ENCODE measurements around the gene ZBTB40.

Gene ZBTB40

GRCh38 chr1:22465015-22465565 lies 13.4 kb downstream of the ZBTB40 start:
- H3K4me1 ChIP-seq: no peaks in the 10 kb centered on the region
- H3K9me3 ChIP-seq: no peaks in the 10 kb centered on the region; the same call in 1 of the 2 replicates
- H3K4me3 ChIP-seq: no peak overlapping the region
- DNase-seq (ENCODE audit: low spot score in 2 of 2): no peak
- H3K27me3 ChIP-seq (ENCODE audit: low read depth): no peaks in the 10 kb centered on the region
- in situ Hi-C loops (cut with MboI; ENCODE audit: low sequenced_read_pairs): no loop called here
- H3K36me3 ChIP-seq (replicated peaks): no peaks in the 10 kb centered on the region

GRCh38 chr1:22465671-22466070 lies 14.0 kb downstream of the ZBTB40 start:
- Histone ChIP-seq H3K4me3 (no peak overlapping the region), H3K9me3 (no peaks in the 10 kb centered on the region; the same call in 1 of the 2 replicates), H3K27me3 (ENCODE audit: low read depth) (no peaks in the 10 kb centered on the region), H3K4me1 (no peaks in the 10 kb centered on the region), H3K36me3 (replicated peaks) (no peaks in the 10 kb centered on the region)
- DNase-seq (ENCODE audit: low spot score in 2 of 2): no peak
- in situ Hi-C loops (cut with MboI; ENCODE audit: low sequenced_read_pairs): no loop called here

- Histone ChIP-seq H3K4me3 (no peak overlapping the region), H3K4me1 (no peaks in the 10 kb centered on the region), H3K9me3 (no peaks in the 10 kb centered on the region), H3K27me3 (ENCODE audit: low read depth) (no peaks in the 10 kb centered on the region), H3K36me3 (replicated peaks) (no peaks in the 10 kb centered on the region)
- in situ Hi-C loops (cut with MboI; ENCODE audit: low sequenced_read_pairs): no loop called here
- DNase-seq (ENCODE audit: low spot score in 2 of 2): no peak
Measured at GRCh38 chr1:22470227-22470626, 18.6 kb downstream of the ZBTB40 start.

DNA sequence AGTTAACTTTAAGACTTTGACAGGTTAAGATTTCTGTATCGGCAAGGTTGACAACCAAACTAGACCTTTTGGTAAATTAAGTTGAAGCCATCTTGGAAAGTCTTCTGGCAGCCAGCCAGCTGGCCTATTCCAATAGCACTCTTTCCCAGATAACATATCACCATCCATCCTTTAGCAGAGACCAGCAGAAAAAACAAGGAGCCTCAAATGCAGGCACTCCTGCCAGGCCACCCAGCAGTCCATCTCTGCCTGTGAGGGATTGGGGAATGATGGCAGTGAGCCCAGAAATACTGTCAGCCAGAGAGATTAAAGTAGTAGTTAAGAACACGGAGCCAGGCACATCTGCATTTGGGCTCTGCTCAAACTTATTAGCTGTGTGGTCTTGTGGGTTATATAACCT lies 19.4 kb downstream of the ZBTB40 start:
- Histone ChIP-seq H3K36me3 (replicated peaks) (no peaks in the 10 kb centered on the region), H3K27me3 (ENCODE audit: low read depth) (no peaks in the 10 kb centered on the region), H3K9me3 (no peaks in the 10 kb centered on the region), H3K4me3 (no peak overlapping the region), H3K4me1 (no peaks in the 10 kb centered on the region)
- in situ Hi-C loops (cut with MboI; ENCODE audit: low sequenced_read_pairs): no loop called here
- no peak for DNase-seq (ENCODE audit: low spot score in 2 of 2)

DNA sequence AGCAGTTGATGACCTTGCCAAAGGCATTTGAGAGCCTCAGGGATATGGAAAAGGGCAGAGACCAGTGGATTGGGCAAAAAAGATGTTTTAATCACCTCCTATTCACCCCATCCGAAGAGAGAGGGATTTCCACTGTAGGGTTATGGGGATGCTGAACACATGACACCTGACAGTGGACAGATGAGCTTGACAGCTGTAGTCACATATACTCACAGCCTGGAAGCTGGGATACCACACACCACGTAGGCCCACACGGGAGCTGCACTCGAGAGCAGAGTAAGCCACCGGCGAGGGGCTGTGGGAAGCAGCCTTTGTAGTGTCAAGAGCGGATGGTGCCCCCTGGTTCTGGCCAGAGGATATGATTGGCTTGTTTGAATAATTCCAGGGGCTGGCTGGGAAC lies 20.0 kb downstream of the ZBTB40 start:
- Histone ChIP-seq H3K4me3 (no peak overlapping the region), H3K9me3 (no peaks in the 10 kb centered on the region), H3K4me1 (no peaks in the 10 kb centered on the region), H3K27me3 (ENCODE audit: low read depth) (no peaks in the 10 kb centered on the region), H3K36me3 (replicated peaks) (no peaks in the 10 kb centered on the region)
- in situ Hi-C loops (cut with MboI; ENCODE audit: low sequenced_read_pairs): no loop called here
- no peak for DNase-seq (ENCODE audit: low spot score in 2 of 2)

DNA sequence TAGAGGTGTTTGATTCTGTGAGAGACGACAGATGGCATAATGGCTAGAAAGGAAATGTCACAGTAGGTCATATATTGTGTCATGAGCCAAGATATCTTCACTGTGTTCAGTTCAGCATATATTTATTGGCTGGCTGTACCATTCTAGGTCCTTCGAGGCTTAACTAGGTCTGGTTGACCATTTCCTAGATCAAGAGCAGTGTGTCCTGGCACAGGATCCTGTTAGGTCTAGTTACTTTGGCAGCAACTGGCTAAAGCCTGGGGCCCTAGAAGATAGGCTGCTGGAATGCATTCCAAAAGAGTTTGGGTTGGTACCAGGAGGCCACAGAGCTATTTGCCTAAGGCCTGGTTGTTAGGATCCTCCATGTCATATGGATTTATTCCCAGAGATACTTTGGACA lies 20.9 kb downstream of the ZBTB40 start:
- Histone ChIP-seq H3K9me3 (no peaks in the 10 kb centered on the region), H3K36me3 (replicated peaks) (no peaks in the 10 kb centered on the region), H3K4me3 (no peak overlapping the region), H3K4me1 (no peaks in the 10 kb centered on the region), H3K27me3 (ENCODE audit: low read depth) (no peaks in the 10 kb centered on the region)
- in situ Hi-C loops (cut with MboI; ENCODE audit: low sequenced_read_pairs): no loop called here
- DNase-seq (ENCODE audit: low spot score in 2 of 2): no peak

GRCh38 chr1:22473952-22474351 lies 22.3 kb downstream of the ZBTB40 start:
- no peak for DNase-seq (ENCODE audit: low spot score in 2 of 2)
- Histone ChIP-seq H3K9me3 (no peaks in the 10 kb centered on the region), H3K36me3 (replicated peaks) (no peaks in the 10 kb centered on the region), H3K4me3 (no peak overlapping the region), H3K4me1 (no peaks in the 10 kb centered on the region; the same call in 1 of the 2 replicates), H3K27me3 (ENCODE audit: low read depth) (no peaks in the 10 kb centered on the region)
- in situ Hi-C loops (cut with MboI; ENCODE audit: low sequenced_read_pairs): no loop called here

GRCh38 chr1:22476566-22476965 lies 24.9 kb downstream of the ZBTB40 start:
- H3K27me3 ChIP-seq (ENCODE audit: low read depth): no peaks in the 10 kb centered on the region
- H3K9me3 ChIP-seq: no peaks in the 10 kb centered on the region
- H3K4me3 ChIP-seq: no peak overlapping the region
- no peak for DNase-seq (ENCODE audit: low spot score in 2 of 2)
- in situ Hi-C loops (cut with MboI; ENCODE audit: low sequenced_read_pairs): no loop called here
- H3K4me1 ChIP-seq: no peaks in the 10 kb centered on the region; the same call in 1 of the 2 replicates
- H3K36me3 ChIP-seq (replicated peaks): no peaks in the 10 kb centered on the region

GRCh38 chr1:22483121-22483520 lies 31.5 kb downstream of the ZBTB40 start:
- Histone ChIP-seq H3K9me3 (no peaks in the 10 kb centered on the region), H3K4me1 (no peaks in the 10 kb centered on the region), H3K36me3 (replicated peaks) (no peaks in the 10 kb centered on the region), H3K4me3 (no peak overlapping the region), H3K27me3 (ENCODE audit: low read depth) (no peaks in the 10 kb centered on the region)
- in situ Hi-C loops (cut with MboI; ENCODE audit: low sequenced_read_pairs): no loop called here
- no peak for DNase-seq (ENCODE audit: low spot score in 2 of 2)

DNA sequence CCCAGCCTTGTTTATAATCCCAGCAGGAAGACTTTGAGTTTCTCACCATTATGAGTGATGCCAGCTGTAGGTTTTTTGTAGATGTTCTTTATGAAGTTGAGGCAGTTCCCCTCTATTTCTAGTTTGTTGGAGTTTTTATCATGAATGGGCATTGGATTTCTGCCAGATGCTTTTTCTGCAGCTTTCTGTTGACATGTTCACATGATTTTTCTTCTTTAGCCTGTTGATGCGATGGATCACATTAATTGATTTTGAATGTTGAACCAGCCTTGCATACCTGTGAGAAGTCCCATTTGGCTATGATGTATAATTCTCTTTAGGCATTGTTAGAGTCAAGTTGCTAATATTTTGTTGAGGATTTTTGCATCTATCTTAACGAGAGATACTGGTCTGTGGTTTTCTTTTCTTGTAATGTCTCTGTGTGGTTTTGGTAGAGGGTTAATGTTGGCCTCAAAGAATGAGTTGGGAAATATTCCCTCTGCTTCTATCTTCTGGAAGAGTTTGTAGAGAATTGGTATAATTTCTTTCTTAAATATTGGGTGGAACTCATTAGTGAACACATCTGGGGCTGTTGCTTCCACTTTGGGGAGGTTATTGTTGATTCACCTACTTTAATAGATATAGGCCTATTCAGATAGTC lies 33.2 kb downstream of the ZBTB40 start:
- no peak for DNase-seq (ENCODE audit: low spot score in 2 of 2)
- in situ Hi-C loops (cut with MboI; ENCODE audit: low sequenced_read_pairs): no loop called here
- H3K36me3 ChIP-seq (replicated peaks): no peaks in the 10 kb centered on the region
- H3K4me1 ChIP-seq: no peaks in the 10 kb centered on the region
- H3K4me3 ChIP-seq: no peak overlapping the region
- H3K27me3 ChIP-seq (ENCODE audit: low read depth): no peaks in the 10 kb centered on the region
- H3K9me3 ChIP-seq: no peaks in the 10 kb centered on the region

- H3K27me3 ChIP-seq (ENCODE audit: low read depth): no peaks in the 10 kb centered on the region
- H3K36me3 ChIP-seq (replicated peaks): no peaks in the 10 kb centered on the region
- in situ Hi-C loops (cut with MboI; ENCODE audit: low sequenced_read_pairs): no loop called here
- no peak for DNase-seq (ENCODE audit: low spot score in 2 of 2)
- no peaks in the 10 kb centered on the region for H3K4me1 ChIP-seq
- H3K4me3 ChIP-seq: no peak overlapping the region
- H3K9me3 ChIP-seq: no peaks in the 10 kb centered on the region
Measured at GRCh38 chr1:22485431-22485830, 33.8 kb downstream of the ZBTB40 start.

- DNase-seq (ENCODE audit: low spot score in 2 of 2): no peak
- Histone ChIP-seq H3K36me3 (replicated peaks) (peaks cover 5% of the 10 kb centered on the region; the same call in 1 of the 2 replicates), H3K27me3 (ENCODE audit: low read depth) (no peaks in the 10 kb centered on the region), H3K9me3 (no peaks in the 10 kb centered on the region), H3K4me3 (no peak overlapping the region), H3K4me1 (no peaks in the 10 kb centered on the region)
- in situ Hi-C loops (cut with MboI; ENCODE audit: low sequenced_read_pairs): no loop called here
Measured at GRCh38 chr1:22487781-22488180, 36.1 kb downstream of the ZBTB40 start.

GRCh38 chr1:22488319-22488718 lies 36.7 kb downstream of the ZBTB40 start:
- H3K4me3 ChIP-seq: no peak overlapping the region
- no peaks in the 10 kb centered on the region for H3K27me3 ChIP-seq (ENCODE audit: low read depth)
- no peak for DNase-seq (ENCODE audit: low spot score in 2 of 2)
- H3K36me3 ChIP-seq (replicated peaks): peaks cover 5% of the 10 kb centered on the region; the same call in 1 of the 2 replicates
- in situ Hi-C loops (cut with MboI; ENCODE audit: low sequenced_read_pairs): no loop called here
- no peaks in the 10 kb centered on the region for H3K4me1 ChIP-seq
- H3K9me3 ChIP-seq: no peaks in the 10 kb centered on the region

GRCh38 chr1:22489278-22489677 lies 37.6 kb downstream of the ZBTB40 start:
- no peak overlapping the region for H3K4me3 ChIP-seq
- H3K36me3 ChIP-seq (replicated peaks): peaks cover 5% of the 10 kb centered on the region; the same call in 1 of the 2 replicates
- in situ Hi-C loops (cut with MboI; ENCODE audit: low sequenced_read_pairs): no loop called here
- H3K9me3 ChIP-seq: no peaks in the 10 kb centered on the region
- no peak for DNase-seq (ENCODE audit: low spot score in 2 of 2)
- H3K4me1 ChIP-seq: no peaks in the 10 kb centered on the region
- H3K27me3 ChIP-seq (ENCODE audit: low read depth): no peaks in the 10 kb centered on the region

DNA sequence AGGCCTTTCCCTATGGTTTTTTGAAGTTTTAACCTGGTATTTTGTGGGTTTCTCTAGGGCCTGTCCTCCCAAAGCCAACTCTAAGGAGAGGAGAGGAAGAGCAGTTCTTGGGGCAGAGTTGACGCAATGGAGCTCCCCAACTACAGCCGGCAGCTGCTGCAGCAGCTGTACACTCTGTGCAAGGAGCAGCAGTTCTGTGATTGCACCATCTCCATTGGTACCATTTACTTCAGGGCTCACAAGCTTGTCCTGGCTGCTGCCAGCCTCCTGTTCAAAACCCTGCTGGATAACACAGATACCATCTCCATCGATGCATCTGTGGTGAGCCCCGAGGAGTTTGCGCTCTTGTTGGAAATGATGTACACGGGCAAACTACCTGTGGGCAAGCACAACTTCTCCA lies 38.2 kb downstream of the ZBTB40 start:
- H3K36me3 ChIP-seq (replicated peaks): peaks cover 5% of the 10 kb centered on the region; the same call in 1 of the 2 replicates
- no peaks in the 10 kb centered on the region for H3K27me3 ChIP-seq (ENCODE audit: low read depth)
- no peak overlapping the region for H3K4me3 ChIP-seq
- H3K9me3 ChIP-seq: no peaks in the 10 kb centered on the region
- in situ Hi-C loops (cut with MboI; ENCODE audit: low sequenced_read_pairs): no loop called here
- DNase-seq (ENCODE audit: low spot score in 2 of 2): no peak
- H3K4me1 ChIP-seq: no peaks in the 10 kb centered on the region
